GM12878 (cell line): ENCODE measurements around the gene TIGD7. TPM values are rescaled to one million over a fixed set of nuclear protein-coding genes. Genes with fewer than 3 reads are reported as not detected.

Source experiments
- BHLHE40 ChIP-seq, 2 experiments: fragments of 450-650 bp in 1 of 2; IDR thresholded peaks; 2 replicates each; pipeline ENCODE4 v1.6.1; 2011 to 2017; ENCODE audit warnings: low read depth in 2 of 2, borderline replicate concordance in 1 of 2, improper control_type of control experiment in 1 of 2, low read length in 1 of 2, mild to moderate bottlenecking in 1 of 2
- EP300 ChIP-seq, 2 experiments: fragments of 150-350 bp in 1 of 2; IDR thresholded peaks; 2 replicates each; pipeline ENCODE4 v1.6.1; 2011 to 2012; ENCODE audit warnings: low read depth in 2 of 2, low read length in 2 of 2, borderline replicate concordance in 1 of 2, improper control_type of control experiment in 1 of 2, inconsistent platforms in 1 of 2; ENCODE audit not compliant: control insufficient read depth in 1 of 2
- EZH2 ChIP-seq: IDR thresholded peaks from 2 replicates; pipeline ENCODE4 v1.6.1; 2012; ENCODE audit warnings: low read depth, mild to moderate bottlenecking, control low read depth, inconsistent platforms, low read length, borderline replicate concordance; ENCODE audit not compliant: control insufficient read depth
- GABPA ChIP-seq: IDR thresholded peaks from 2 replicates; pipeline ENCODE4 v1.6.1; 2014; ENCODE audit warnings: antibody characterized with exemption, low read depth, mild to moderate bottlenecking, inconsistent platforms
- LARP7 ChIP-seq: fragments of 450-650 bp; IDR thresholded peaks from 2 replicates; pipeline ENCODE4 v1.6.1; 2017; ENCODE audit warnings: mild to moderate bottlenecking
- MYC ChIP-seq: IDR thresholded peaks from 2 replicates; pipeline ENCODE4 v1.6.1; 2011; ENCODE audit warnings: mild to moderate bottlenecking, low read length, moderate library complexity, inconsistent platforms; ENCODE audit not compliant: insufficient read depth, insufficient replicate concordance, insufficient read length, severe bottlenecking
- NBN ChIP-seq: fragments of 450-650 bp; IDR thresholded peaks from 2 replicates; pipeline ENCODE4 v1.6.1; 2016
- NFYA ChIP-seq: IDR thresholded peaks from 2 replicates; pipeline ENCODE4 v1.6.1; 2011; ENCODE audit warnings: low read depth, mild to moderate bottlenecking, low read length, improper control_type of control experiment, borderline replicate concordance
- PAX8 ChIP-seq: fragments of 450-650 bp; IDR thresholded peaks from 2 replicates; pipeline ENCODE4 v1.6.1; 2017; ENCODE audit warnings: mild to moderate bottlenecking, moderate library complexity
- RELA ChIP-seq: fragments of 450-650 bp; IDR thresholded peaks from 2 replicates; pipeline ENCODE4 v1.8.0; 2014; ENCODE audit warnings: borderline replicate concordance; ENCODE audit not compliant: partially characterized antibody
- RUNX3 ChIP-seq: IDR thresholded peaks from 2 replicates; pipeline ENCODE4 v1.6.1; 2012; ENCODE audit warnings: low read length, inconsistent platforms
- SPI1 ChIP-seq: IDR thresholded peaks from 2 replicates; pipeline ENCODE4 v1.6.1; 2011; ENCODE audit warnings: low read depth, mild to moderate bottlenecking, low read length, moderate library complexity, borderline replicate concordance; ENCODE audit not compliant: insufficient read depth
- SRF ChIP-seq, 2 experiments: IDR thresholded peaks; 2 replicates each; pipeline ENCODE4 v1.6.1; 2011; ENCODE audit warnings: low read depth in 2 of 2, low read length in 2 of 2, mild to moderate bottlenecking in 1 of 2, moderate library complexity in 1 of 2
- TCF12 ChIP-seq: IDR thresholded peaks from 2 replicates; pipeline ENCODE4 v1.6.1; 2011; ENCODE audit warnings: low read depth, mild to moderate bottlenecking, low read length
- YY1 ChIP-seq: IDR thresholded peaks from 2 replicates; pipeline ENCODE4 v1.6.1; 2011; ENCODE audit warnings: low read depth, mild to moderate bottlenecking, low read length
- ZNF24 ChIP-seq: fragments of 450-650 bp; IDR thresholded peaks from 2 replicates; pipeline ENCODE4 v1.6.1; 2017; ENCODE audit warnings: antibody characterized with exemption, mild to moderate bottlenecking
- polyA plus RNA-seq, 11 experiments: library from polyadenylated mRNA; depleted of rRNA in 4 of 11; unstranded in 6 of 11; stranded (reverse) in 5 of 11; fragments of >200 nt; fragmentation: Nextera tagmentation in 4 of 11; fragmentation: Illumina TruSeq in 1 of 11; extraction: Ambion mirVana in 4 of 11; extraction: Trizol in 1 of 11; gene quantifications; 1 replicate in 1 of 11; 2 replicates in 10 of 11; pipeline versions ENCODE4 v1.2.1 to v1.2.3, GENCODE V29; 2011 to 2016; ENCODE audit warnings: inconsistent platforms in 2 of 11, missing spikeins in 2 of 11, low read depth in 1 of 11
- total RNA-seq, 4 experiments: library from RNA; depleted of rRNA in 3 of 4; stranded (reverse); fragments of >200 nt in 3 of 4; fragmentation: Illumina TruSeq in 1 of 4; extraction: Trizol in 1 of 4; gene quantifications; 2 replicates each; pipeline versions ENCODE4 v1.2.1 to v1.2.3, GENCODE V29; 2013 to 2021
- TF ChIP-seq, protein P1 (sequence below): IDR thresholded peaks from 2 replicates; pipeline ENCODE4 v1.6.1; 2011; ENCODE audit warnings: low read depth, low read length, improper control_type of control experiment, borderline replicate concordance
- TF ChIP-seq, protein P2 (sequence below): fragments of 450-650 bp; IDR thresholded peaks from 2 replicates; pipeline ENCODE4 v1.6.1; 2016; ENCODE audit warnings: mild to moderate bottlenecking
- TF ChIP-seq, protein P3 (sequence below): IDR thresholded peaks from 2 replicates; pipeline ENCODE4 v1.6.1; 2011; ENCODE audit warnings: borderline replicate concordance, low read depth, mild to moderate bottlenecking, moderate library complexity, low read length; ENCODE audit not compliant: insufficient read depth, poor library complexity, severe bottlenecking
- TF ChIP-seq, protein P4 (sequence below): fragments of 450-650 bp; conservative IDR thresholded peaks from 2 replicates; pipeline ENCODE4 v1.6.1; 2017; ENCODE audit warnings: mild to moderate bottlenecking, moderate library complexity
- TF ChIP-seq, protein P5 (sequence below): fragments of 450-650 bp; IDR thresholded peaks from 2 replicates; pipeline ENCODE4 v1.6.1; 2017; ENCODE audit warnings: low read depth, mild to moderate bottlenecking, moderate library complexity

TIGD7 gene
- total and polyA plus RNA-seq, 10 of the 15 experiments (the other 5 are each of a cell fraction or from before 2014, with no cell fraction given) = 0.37 to 3.8 (median 3.0) TPM

DNA sequence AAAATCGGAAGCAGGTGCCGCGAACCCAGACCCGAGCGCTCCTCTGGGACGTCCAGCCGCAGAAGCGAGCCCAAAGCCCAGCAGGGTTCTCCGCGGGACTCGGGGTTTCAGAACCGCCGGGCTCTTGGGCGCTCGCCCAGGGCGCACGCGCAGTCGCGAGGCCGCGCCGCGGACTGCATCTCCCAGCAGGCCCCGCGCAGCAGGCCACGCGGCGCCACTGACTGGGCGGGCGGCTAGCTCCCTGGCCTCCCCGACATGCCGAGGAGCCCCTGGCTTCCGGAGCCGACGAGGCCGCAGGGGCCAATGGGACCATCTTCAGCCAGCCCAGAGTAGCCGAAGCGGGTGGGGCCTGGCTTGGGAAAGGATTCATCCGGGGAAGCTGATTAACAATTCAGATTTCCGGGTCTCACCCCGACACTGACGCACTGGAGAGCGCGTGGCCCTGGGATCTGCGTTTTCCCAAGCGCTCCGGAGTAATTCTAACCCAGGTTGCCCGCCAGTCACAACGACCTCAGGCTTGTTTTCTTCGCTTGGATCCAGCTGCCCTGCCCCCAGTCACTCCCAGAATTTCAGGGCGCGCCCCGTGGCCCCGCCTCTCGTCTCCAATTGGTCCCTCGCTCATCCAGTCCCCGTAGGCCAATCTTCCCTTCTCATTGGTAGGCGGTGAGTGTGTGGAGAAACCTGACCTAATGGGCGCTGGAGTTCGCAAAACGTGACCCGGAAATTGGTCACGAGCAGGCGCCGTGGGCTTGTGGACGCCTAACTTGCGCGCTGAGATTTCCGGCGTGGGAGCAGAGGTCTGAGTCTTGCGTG, 22.3 kb downstream of the TIGD7 start, which contains the start of gene ZNF263 (continued):
- TF ChIP-seq, protein P1, sequence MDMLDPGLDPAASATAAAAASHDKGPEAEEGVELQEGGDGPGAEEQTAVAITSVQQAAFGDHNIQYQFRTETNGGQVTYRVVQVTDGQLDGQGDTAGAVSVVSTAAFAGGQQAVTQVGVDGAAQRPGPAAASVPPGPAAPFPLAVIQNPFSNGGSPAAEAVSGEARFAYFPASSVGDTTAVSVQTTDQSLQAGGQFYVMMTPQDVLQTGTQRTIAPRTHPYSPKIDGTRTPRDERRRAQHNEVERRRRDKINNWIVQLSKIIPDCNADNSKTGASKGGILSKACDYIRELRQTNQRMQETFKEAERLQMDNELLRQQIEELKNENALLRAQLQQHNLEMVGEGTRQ = peak; percentile 83
- peak; percentile 100 for TF ChIP-seq BHLHE40 (IDR thresholded peaks at IDR 0.05; ENCODE audit: borderline replicate concordance in 1 of 2, low read depth in 2 of 2, low read length in 1 of 2)
- TF ChIP-seq GABPA = peak; percentile 92
- no peak; a peak in 1 of 4 replicates for TF ChIP-seq EP300 (IDR thresholded peaks at IDR 0.05; ENCODE audit: borderline replicate concordance in 1 of 2, control insufficient read depth in 1 of 2, low read depth in 2 of 2, low read length in 2 of 2)
- TF ChIP-seq NBN = peak; percentile 91; the same call in 1 of the 2 replicates
- TF ChIP-seq, protein P2, sequence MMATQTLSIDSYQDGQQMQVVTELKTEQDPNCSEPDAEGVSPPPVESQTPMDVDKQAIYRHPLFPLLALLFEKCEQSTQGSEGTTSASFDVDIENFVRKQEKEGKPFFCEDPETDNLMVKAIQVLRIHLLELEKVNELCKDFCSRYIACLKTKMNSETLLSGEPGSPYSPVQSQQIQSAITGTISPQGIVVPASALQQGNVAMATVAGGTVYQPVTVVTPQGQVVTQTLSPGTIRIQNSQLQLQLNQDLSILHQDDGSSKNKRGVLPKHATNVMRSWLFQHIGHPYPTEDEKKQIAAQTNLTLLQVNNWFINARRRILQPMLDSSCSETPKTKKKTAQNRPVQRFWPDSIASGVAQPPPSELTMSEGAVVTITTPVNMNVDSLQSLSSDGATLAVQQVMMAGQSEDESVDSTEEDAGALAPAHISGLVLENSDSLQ = peak; percentile 86
- no peak for TF ChIP-seq SPI1
- TF ChIP-seq ZNF24 = no peak
- TF ChIP-seq YY1 = peak; percentile 85
- peak; percentile 67; the same call in 1 of the 2 replicates for TF ChIP-seq RUNX3
- peak; percentile 23 for TF ChIP-seq RELA
- TF ChIP-seq PAX8 = no peak
- TF ChIP-seq, protein P3, sequence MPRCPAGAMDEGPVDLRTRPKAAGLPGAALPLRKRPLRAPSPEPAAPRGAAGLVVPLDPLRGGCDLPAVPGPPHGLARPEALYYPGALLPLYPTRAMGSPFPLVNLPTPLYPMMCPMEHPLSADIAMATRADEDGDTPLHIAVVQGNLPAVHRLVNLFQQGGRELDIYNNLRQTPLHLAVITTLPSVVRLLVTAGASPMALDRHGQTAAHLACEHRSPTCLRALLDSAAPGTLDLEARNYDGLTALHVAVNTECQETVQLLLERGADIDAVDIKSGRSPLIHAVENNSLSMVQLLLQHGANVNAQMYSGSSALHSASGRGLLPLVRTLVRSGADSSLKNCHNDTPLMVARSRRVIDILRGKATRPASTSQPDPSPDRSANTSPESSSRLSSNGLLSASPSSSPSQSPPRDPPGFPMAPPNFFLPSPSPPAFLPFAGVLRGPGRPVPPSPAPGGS = no peak
- TF ChIP-seq, protein P4, sequence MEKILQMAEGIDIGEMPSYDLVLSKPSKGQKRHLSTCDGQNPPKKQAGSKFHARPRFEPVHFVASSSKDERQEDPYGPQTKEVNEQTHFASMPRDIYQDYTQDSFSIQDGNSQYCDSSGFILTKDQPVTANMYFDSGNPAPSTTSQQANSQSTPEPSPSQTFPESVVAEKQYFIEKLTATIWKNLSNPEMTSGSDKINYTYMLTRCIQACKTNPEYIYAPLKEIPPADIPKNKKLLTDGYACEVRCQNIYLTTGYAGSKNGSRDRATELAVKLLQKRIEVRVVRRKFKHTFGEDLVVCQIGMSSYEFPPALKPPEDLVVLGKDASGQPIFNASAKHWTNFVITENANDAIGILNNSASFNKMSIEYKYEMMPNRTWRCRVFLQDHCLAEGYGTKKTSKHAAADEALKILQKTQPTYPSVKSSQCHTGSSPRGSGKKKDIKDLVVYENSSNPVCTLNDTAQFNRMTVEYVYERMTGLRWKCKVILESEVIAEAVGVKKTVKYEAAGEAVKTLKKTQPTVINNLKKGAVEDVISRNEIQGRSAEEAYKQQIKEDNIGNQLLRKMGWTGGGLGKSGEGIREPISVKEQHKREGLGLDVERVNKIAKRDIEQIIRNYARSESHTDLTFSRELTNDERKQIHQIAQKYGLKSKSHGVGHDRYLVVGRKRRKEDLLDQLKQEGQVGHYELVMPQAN = peak; percentile 50
- TF ChIP-seq SRF (IDR thresholded peaks at IDR 0.05; ENCODE audit: low read depth in 2 of 2, low read length in 2 of 2) = peak in 1 of 2 experiments; percentile 84; a peak in 2 of 4 replicates
- TF ChIP-seq, protein P5, sequence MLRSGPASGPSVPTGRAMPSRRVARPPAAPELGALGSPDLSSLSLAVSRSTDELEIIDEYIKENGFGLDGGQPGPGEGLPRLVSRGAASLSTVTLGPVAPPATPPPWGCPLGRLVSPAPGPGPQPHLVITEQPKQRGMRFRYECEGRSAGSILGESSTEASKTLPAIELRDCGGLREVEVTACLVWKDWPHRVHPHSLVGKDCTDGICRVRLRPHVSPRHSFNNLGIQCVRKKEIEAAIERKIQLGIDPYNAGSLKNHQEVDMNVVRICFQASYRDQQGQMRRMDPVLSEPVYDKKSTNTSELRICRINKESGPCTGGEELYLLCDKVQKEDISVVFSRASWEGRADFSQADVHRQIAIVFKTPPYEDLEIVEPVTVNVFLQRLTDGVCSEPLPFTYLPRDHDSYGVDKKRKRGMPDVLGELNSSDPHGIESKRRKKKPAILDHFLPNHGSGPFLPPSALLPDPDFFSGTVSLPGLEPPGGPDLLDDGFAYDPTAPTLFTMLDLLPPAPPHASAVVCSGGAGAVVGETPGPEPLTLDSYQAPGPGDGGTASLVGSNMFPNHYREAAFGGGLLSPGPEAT = peak; percentile 86
- peak; percentile 87 for TF ChIP-seq MYC
- 0 out of 2 replicates have a peak, but pooled peaks have one; percentile 29 for TF ChIP-seq TCF12
- no peak; the same call in 1 of the 2 replicates for TF ChIP-seq NFYA
- TF ChIP-seq LARP7 = peak; percentile 91
- TF ChIP-seq EZH2 = no peak
